PFSK-1 (cell line): Measurements from ENCODE around the gene RASGRP2. TPM values are rescaled to one million over a fixed set of nuclear protein-coding genes. Genes with fewer than 3 reads are reported as not detected.

Source experiments
- FOXP2 ChIP-seq: optimal IDR thresholded peaks from 2 replicates; pipeline ENCODE3; 2011; ENCODE audit warnings: borderline replicate concordance, control low read depth, inconsistent platforms; ENCODE audit not compliant: insufficient read depth; ENCODE audit errors: extremely low read length, extremely low read depth
- POLR2AphosphoS5 ChIP-seq: IDR thresholded peaks from 2 replicates; pipeline ENCODE4 v1.6.1; 2012; ENCODE audit warnings: low read depth, mild to moderate bottlenecking, control low read depth, low read length, moderate library complexity
- SIN3A ChIP-seq: IDR thresholded peaks from 2 replicates; pipeline ENCODE4 v1.6.1; 2012; ENCODE audit warnings: mild to moderate bottlenecking, low read length, moderate library complexity, borderline replicate concordance; ENCODE audit not compliant: insufficient read depth
- TAF1 ChIP-seq: IDR thresholded peaks from 2 replicates; pipeline ENCODE4 v1.6.1; 2012; ENCODE audit warnings: low read length, control low read depth, borderline replicate concordance; ENCODE audit not compliant: insufficient read depth
- polyA plus RNA-seq: library from polyadenylated mRNA; unstranded; fragments of >200 nt; gene quantifications from one replicate; pipeline ENCODE4 v1.2.1, GENCODE V29; 2012; ENCODE audit warnings: low read depth, missing spikeins; ENCODE audit not compliant: insufficient read length
- TF ChIP-seq, protein P1 (sequence below), 2 experiments: IDR thresholded peaks; 2 replicates each; pipeline versions ENCODE4 v1.6.1 to v1.8.0; 2011 to 2012; ENCODE audit warnings: low read depth in 2 of 2, low read length in 2 of 2, control low read depth in 1 of 2, inconsistent platforms in 1 of 2, mild to moderate bottlenecking in 1 of 2, moderate library complexity in 1 of 2; ENCODE audit not compliant: insufficient read depth in 1 of 2

Gene RASGRP2
- 0.85 TPM for polyA plus RNA-seq

- TF ChIP-seq, protein P1, sequence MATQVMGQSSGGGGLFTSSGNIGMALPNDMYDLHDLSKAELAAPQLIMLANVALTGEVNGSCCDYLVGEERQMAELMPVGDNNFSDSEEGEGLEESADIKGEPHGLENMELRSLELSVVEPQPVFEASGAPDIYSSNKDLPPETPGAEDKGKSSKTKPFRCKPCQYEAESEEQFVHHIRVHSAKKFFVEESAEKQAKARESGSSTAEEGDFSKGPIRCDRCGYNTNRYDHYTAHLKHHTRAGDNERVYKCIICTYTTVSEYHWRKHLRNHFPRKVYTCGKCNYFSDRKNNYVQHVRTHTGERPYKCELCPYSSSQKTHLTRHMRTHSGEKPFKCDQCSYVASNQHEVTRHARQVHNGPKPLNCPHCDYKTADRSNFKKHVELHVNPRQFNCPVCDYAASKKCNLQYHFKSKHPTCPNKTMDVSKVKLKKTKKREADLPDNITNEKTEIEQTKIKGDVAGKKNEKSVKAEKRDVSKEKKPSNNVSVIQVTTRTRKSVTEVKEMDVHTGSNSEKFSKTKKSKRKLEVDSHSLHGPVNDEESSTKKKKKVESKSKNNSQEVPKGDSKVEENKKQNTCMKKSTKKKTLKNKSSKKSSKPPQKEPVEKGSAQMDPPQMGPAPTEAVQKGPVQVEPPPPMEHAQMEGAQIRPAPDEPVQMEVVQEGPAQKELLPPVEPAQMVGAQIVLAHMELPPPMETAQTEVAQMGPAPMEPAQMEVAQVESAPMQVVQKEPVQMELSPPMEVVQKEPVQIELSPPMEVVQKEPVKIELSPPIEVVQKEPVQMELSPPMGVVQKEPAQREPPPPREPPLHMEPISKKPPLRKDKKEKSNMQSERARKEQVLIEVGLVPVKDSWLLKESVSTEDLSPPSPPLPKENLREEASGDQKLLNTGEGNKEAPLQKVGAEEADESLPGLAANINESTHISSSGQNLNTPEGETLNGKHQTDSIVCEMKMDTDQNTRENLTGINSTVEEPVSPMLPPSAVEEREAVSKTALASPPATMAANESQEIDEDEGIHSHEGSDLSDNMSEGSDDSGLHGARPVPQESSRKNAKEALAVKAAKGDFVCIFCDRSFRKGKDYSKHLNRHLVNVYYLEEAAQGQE (IDR thresholded peaks at IDR 0.05; ENCODE audit: insufficient read depth in 1 of 2, low read depth in 2 of 2, low read length in 2 of 2): no peak
- TF ChIP-seq POLR2AphosphoS5 (no peak), TAF1 (no peak), SIN3A (no peak), FOXP2 (no peak)
Measured at GRCh38 chr11:64743591-64744543, at the start of gene RASGRP2. Gene RASGRP2 (minus strand): TSS chr11:64744142. CDS start chr11:64742866, 1,276 bp downstream.

DNA sequence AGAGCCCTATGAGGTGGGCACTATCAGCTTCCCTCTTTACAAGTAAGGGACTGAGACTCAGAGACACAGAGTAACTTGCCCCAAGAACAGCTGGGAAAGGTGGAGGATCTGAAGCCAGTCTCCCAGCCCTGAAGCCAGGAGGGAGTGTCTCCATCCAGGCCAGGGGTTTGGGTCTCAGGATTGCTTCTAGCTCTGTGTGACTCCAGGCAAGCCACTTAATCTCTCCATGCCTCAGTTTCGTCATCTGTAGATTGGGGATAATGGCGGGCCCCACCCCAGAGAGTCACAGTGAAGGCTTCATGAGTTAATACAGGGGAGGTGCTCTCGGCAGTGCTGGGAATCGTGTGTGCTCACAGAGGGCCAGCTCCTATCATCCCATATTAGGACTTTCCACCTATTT is 48.5 kb upstream of the RASGRP2 start:
- TF ChIP-seq, protein P1 (IDR thresholded peaks at IDR 0.05; ENCODE audit: insufficient read depth in 1 of 2, low read depth in 2 of 2, low read length in 2 of 2): no peak
- no peak for TF ChIP-seq FOXP2
- no peak for TF ChIP-seq SIN3A
- no peak for TF ChIP-seq POLR2AphosphoS5
- no peak for TF ChIP-seq TAF1

GRCh38 chr11:64791781-64792291 is 47.9 kb upstream of the RASGRP2 start:
- TF ChIP-seq POLR2AphosphoS5: no peak
- TF ChIP-seq SIN3A: no peak
- TF ChIP-seq, protein P1 (IDR thresholded peaks at IDR 0.05; ENCODE audit: insufficient read depth in 1 of 2, low read depth in 2 of 2, low read length in 2 of 2): no peak
- TF ChIP-seq FOXP2: no peak
- TF ChIP-seq TAF1: no peak

DNA sequence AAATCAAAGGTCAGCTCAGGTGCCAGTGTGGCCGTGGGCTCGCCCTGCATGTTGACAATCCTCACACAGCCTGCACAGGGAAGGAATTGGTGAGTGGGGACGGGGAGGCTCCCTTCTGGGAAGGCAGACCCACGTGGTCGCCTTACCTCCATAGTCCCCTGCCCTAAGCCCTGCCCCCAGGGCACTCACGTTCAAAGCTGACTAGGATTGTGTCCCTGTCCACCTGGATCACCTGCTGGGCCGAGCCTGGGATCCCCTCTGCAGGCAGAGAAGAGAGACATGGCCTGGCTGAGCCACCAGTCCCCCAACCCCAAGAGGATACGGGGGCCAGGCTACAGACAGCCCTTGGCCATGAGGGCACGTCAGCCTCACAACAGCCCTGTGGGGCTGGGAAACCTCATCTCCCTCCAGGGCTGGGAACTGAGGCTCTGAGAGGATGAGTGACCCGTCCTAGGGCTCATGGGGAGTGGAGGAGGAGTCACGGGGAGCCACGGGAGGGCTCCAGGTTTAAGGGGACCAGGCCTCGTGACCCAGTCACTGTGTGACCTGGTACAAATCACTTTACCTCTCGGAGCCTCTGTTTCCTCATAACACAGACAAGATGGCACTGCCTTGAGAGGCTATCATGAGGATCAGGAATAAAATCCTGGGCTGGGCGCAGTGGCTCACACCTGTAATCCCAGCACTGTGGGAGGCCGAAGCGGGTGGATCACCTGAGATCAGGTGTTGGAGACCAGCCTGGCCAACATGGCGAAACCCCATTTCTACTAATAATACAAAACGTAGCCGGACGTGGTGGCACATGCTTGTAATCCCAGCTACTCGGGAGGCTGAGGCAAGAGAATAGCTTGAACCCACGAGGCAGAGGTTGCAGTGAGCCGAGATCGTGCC is 46.5 kb upstream of the RASGRP2 start:
- no peak for TF ChIP-seq TAF1
- no peak for TF ChIP-seq FOXP2
- TF ChIP-seq POLR2AphosphoS5: no peak
- TF ChIP-seq, protein P1 (IDR thresholded peaks at IDR 0.05; ENCODE audit: insufficient read depth in 1 of 2, low read depth in 2 of 2, low read length in 2 of 2): no peak
- no peak for TF ChIP-seq SIN3A
